HepG2 (cell line): ENCODE results near the gene SPATS2. TPM values are rescaled to one million over a fixed set of nuclear protein-coding genes. Genes with fewer than 3 reads are reported as not detected.

Source experiments
- MTF2 ChIP-seq: sonication (generic); formaldehyde crosslinking; IDR thresholded peaks from 2 replicates; pipeline ENCODE4 v1.5.0; 2020; ENCODE audit warnings: missing genetic modification reagents, borderline replicate concordance
- SRSF4 ChIP-seq: fragments of 200-400 bp; formaldehyde crosslinking; IDR thresholded peaks from one replicate; pipeline ENCODE4 v1.6.1; 2018; ENCODE audit warnings: mild to moderate bottlenecking, low read depth, low read length, moderate library complexity; ENCODE audit not compliant: poor library complexity, severe bottlenecking
- ZNF224 ChIP-seq: sonication (generic); formaldehyde crosslinking; IDR thresholded peaks from 2 replicates; pipeline ENCODE4 v1.5.0; 2020; ENCODE audit warnings: mild to moderate bottlenecking, missing genetic modification reagents
- ZNF496 ChIP-seq: sonication (generic); formaldehyde crosslinking; IDR thresholded peaks from 2 replicates; pipeline ENCODE4 v1.8.1; 2023; ENCODE audit warnings: mild to moderate bottlenecking, moderate library complexity, missing genetic modification reagents; ENCODE audit not compliant: insufficient replicate concordance
- polyA plus RNA-seq, 8 experiments: library from polyadenylated mRNA; depleted of rRNA in 3 of 8; stranded (reverse) in 7 of 8; unstranded in 1 of 8; fragments of >200 nt; fragmentation: Illumina TruSeq in 4 of 8; extraction: Trizol in 4 of 8; gene quantifications; 2 replicates each; pipeline versions ENCODE4 v1.2.1 to v1.2.3, GENCODE V29; 2011 to 2016; ENCODE audit warnings: low read depth in 4 of 8, missing spikeins in 1 of 8, mixed read lengths in 1 of 8; ENCODE audit not compliant: insufficient read depth in 1 of 8
- total RNA-seq, 5 experiments: library from RNA; depleted of rRNA; stranded (reverse); fragments of >200 nt; fragmentation: Illumina TruSeq; extraction: Trizol; gene quantifications; 2 replicates each; pipeline ENCODE4 v1.2.3, GENCODE V29; 2016; ENCODE audit warnings: low read depth in 1 of 5
- TF ChIP-seq, protein P1 (sequence below): sonication (generic); formaldehyde crosslinking; IDR thresholded peaks from 2 replicates; pipeline ENCODE4 v1.4.0; 2020; ENCODE audit warnings: mild to moderate bottlenecking, missing genetic modification reagents
- TF ChIP-seq, protein P2 (sequence below): sonication (generic); formaldehyde crosslinking; IDR thresholded peaks from 2 replicates; pipeline ENCODE4 v1.8.1; 2023; ENCODE audit warnings: mild to moderate bottlenecking, moderate library complexity, missing genetic modification reagents

SPATS2 gene
- total and polyA plus RNA-seq, 2 of the 13 experiments (the other 11 are each of a cell fraction or from before 2014, with no cell fraction given): 19.3 to 28.1 TPM

DNA sequence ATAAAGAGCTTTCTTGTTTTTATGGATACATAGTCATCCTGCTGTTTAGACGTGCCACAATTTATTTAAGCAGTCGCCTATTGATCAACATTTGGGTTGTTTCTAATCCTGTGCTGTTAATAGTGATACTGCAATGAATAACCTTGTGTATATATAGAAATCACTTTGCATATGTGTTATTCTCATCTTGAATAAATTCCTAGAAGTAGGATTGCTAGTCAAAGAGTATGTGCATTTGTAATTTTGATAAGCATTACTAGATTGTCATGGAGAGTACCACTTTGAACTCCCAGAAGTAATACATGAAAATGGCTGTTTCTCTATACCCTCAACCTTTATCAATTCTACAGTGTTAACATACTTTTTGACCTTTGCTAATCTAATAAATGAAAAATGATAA, 126.6 kb downstream of the SPATS2 start (continued):
- TF ChIP-seq ZNF496 (CRISPR knock-in tag): no peak
- TF ChIP-seq, protein P1, sequence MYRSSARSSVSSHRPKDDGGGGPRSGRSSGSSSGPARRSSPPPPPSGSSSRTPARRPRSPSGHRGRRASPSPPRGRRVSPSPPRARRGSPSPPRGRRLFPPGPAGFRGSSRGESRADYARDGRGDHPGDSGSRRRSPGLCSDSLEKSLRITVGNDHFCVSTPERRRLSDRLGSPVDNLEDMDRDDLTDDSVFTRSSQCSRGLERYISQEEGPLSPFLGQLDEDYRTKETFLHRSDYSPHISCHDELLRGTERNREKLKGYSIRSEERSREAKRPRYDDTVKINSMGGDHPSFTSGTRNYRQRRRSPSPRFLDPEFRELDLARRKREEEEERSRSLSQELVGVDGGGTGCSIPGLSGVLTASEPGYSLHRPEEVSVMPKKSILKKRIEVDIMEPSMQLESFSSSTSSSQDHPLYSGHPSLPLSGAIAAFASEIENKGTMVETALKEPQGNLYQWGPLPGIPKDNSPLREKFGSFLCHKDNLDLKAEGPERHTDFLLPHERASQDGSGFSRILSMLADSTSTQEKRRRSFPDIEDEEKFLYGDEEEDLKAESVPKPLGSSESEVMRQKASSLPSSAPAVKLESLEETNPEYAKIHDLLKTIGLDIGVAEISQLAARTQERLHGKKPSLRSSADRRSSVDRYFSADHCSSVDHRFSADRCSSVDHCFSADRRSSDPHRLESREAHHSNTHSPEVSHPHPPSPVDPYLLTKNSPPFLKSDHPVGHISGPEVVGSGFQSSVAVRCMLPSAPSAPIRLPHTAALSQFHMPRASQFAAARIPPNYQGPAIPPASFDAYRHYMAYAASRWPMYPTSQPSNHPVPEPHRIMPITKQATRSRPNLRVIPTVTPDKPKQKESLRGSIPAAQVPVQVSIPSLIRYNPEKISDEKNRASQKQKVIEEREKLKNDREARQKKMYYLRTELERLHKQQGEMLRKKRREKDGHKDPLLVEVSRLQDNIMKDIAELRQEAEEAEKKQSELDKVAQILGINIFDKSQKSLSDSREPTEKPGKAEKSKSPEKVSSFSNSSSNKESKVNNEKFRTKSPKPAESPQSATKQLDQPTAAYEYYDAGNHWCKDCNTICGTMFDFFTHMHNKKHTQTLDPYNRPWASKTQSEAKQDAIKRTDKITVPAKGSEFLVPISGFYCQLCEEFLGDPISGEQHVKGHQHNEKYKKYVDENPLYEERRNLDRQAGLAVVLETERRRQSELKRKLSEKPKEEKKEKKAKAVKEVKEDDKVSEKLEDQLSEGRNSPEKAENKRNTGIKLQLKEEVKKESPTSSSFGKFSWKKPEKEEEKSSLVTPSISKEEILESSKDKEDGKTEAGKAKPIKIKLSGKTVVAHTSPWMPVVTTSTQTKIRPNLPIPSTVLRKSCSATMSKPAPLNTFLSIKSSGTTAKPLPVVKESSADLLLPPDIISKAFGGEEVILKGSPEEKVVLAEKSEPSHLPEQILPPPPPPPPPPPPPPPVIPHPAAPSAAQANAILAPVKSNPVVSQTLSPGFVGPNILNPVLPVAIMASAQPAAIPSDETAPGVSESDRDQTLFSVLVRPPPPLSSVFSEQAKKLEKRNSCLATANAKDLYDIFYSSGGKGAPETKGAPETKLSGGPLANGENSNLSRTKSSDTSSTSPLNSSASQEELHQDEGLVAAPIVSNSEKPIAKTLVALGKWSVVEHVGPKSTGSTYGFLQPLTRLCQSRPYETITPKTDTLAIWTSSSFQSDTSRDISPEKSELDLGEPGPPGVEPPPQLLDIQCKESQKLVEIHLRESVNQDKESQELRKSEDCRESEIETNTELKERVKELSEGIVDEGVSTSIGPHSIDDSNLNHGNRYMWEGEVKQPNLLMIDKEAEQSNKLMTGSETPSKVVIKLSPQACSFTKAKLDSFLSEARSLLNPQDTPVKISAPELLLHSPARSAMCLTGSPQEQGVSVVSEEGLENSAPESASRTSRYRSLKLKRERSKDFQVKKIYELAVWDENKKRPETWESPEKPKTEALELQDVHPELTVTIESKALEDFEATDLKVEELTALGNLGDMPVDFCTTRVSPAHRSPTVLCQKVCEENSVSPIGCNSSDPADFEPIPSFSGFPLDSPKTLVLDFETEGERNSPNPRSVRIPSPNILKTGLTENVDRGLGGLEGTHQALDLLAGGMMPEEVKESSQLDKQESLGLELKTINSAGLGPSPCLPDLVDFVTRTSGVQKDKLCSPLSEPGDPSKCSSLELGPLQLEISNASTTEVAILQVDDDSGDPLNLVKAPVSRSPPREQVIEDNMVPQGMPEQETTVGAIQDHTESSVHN (CRISPR knock-in tag): no peak
- no peak for TF ChIP-seq MTF2 (CRISPR knock-in tag)
- no peak for TF ChIP-seq ZNF224
- TF ChIP-seq, protein P2, sequence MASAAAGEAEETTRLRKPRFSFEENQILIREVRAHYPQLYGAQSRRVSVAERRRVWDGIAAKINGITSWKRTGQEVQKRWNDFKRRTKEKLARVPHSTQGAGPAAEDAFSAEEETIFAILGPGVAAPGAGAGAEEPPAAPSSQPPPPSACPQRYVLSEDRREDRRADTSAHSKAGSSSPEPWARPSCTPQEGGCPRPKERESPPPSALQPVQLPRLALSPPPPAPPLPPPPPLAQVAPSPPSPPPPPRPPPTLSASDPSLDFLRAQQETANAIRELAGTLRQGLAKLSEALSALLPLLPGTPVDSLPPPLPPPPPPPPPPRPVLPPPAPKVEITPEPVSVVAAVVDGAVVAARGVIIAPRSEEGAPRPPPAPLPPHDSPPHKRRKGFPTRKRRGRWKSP (CRISPR knock-in tag): no peak
- no peak for TF ChIP-seq SRSF4
